Lung (tissue), 12 donors: Measurements from ENCODE around the gene SEMA5A. TPM values are rescaled to one million over a fixed set of nuclear protein-coding genes. Genes with fewer than 3 reads are reported as not detected.
A peak's percentile ranks its signal among the peaks of the same experiment; 100 is the strongest.

Experiments used
- ATAC-seq: fragments of 200-7000 bp; cut with Tn5 transposase; one replicate; pipeline ENCODE4 v1.9.1; 2020; ENCODE audit warnings: moderate number of reproducible peaks; ENCODE audit not compliant: insufficient read depth, low FRiP score
- DNase-seq, 3 donors: peaks; one replicate each; pipeline ENCODE4 v3.0.0-alpha.2; 2013 to 2017
- H3K27ac ChIP-seq, 2 donors: one replicate each; pipeline ENCODE4 v1.5.1; 2013; ENCODE audit warnings: mild to moderate bottlenecking in 2 of 2, moderate library complexity in 2 of 2, control low read depth in 1 of 2, inconsistent platforms in 1 of 2, low read depth in 1 of 2, low read length in 1 of 2
- H3K27me3 ChIP-seq, 3 donors: one replicate each; pipeline ENCODE4 v1.5.1; 2013; ENCODE audit warnings: low read length in 2 of 3; ENCODE audit not compliant: control insufficient read depth in 3 of 3, insufficient read depth in 3 of 3
- H3K36me3 ChIP-seq, 4 donors: one replicate each; pipeline ENCODE4 v1.5.1; 2013; ENCODE audit warnings: low read length in 4 of 4, mild to moderate bottlenecking in 1 of 4, moderate library complexity in 1 of 4; ENCODE audit not compliant: control insufficient read depth in 4 of 4, insufficient read depth in 4 of 4
- H3K4me1 ChIP-seq, 5 donors: one replicate each; pipeline ENCODE4 v1.5.1; 2013; ENCODE audit warnings: low read length in 5 of 5, mild to moderate bottlenecking in 2 of 5, moderate library complexity in 1 of 5; ENCODE audit not compliant: control insufficient read depth in 5 of 5, insufficient read depth in 5 of 5
- H3K4me3 ChIP-seq: one replicate; pipeline ENCODE4 v1.5.1; 2013; ENCODE audit warnings: mild to moderate bottlenecking, control low read depth, moderate library complexity
- H3K9ac ChIP-seq, 2 donors: one replicate each; pipeline ENCODE4 v1.5.1; 2013; ENCODE audit warnings: low read length in 2 of 2, control low read depth in 1 of 2; ENCODE audit not compliant: insufficient read depth in 1 of 2
- H3K9me3 ChIP-seq, 4 donors: one replicate each; pipeline ENCODE4 v1.5.1; 2013; ENCODE audit warnings: low read length in 3 of 4, mild to moderate bottlenecking in 1 of 4, moderate library complexity in 1 of 4; ENCODE audit not compliant: control insufficient read depth in 4 of 4, insufficient read depth in 3 of 4
- WGBS, 2 donors: extraction: QIAGEN DNeasy Blood & Tissue Kit; methylation state at CpG; one replicate each; pipeline ENCODE4 v1.1.7; 2013; 5-methylcytosine and 5-hydroxymethylcytosine counted together
- polyA plus RNA-seq, 2 donors: library from polyadenylated mRNA; stranded (reverse); fragments of 200-250 nt; gene quantifications; one replicate each; pipeline ENCODE4 v1.2.1, GENCODE V29; 2013
- total RNA-seq, 2 donors: library from RNA; depleted of rRNA in 1 of 2; stranded (reverse); fragments of >200 nt in 1 of 2; gene quantifications; one replicate each; pipeline ENCODE4 v1.2.1, GENCODE V29; 2014 to 2021
- TF ChIP-seq, protein P1 (sequence below): IDR thresholded peaks from 2 replicates; pipeline ENCODE4 v1.5.1; 2012; ENCODE audit warnings: mild to moderate bottlenecking; ENCODE audit errors: control extremely low read depth, extremely low read depth
- donor health status: control.
- donor health status: control.
- donor health status: Bipolar disorder and iron deficiency.
- donor health status: healthy.
- donor health status: DM: yes; HTN: yes; CAD: no.

Gene SEMA5A
- total and polyA plus RNA-seq, 4 donors, result 3.1 to 44.9 (median 13.7) TPM

DNA sequence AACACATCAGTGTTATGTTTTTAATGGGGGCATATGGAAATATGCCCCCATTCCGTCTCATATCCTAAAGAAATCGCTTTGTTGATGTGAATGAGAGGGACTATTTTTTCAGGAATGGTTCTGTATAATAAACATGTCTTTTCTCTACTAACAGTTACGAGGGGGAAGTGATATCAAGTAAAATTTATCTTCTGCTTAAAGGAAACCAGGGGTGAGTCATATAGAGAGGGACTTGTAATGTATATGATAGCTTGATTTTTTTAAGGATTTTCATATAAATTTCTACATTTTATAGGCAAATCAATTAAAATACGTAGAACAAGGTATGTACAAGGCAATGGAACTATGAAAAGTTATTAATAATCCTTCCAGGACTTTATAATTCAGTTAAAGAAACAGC, 207.1 kb downstream of the SEMA5A start:
- no peaks in the 10 kb centered on the region for H3K36me3 ChIP-seq
- TF ChIP-seq, protein P1, sequence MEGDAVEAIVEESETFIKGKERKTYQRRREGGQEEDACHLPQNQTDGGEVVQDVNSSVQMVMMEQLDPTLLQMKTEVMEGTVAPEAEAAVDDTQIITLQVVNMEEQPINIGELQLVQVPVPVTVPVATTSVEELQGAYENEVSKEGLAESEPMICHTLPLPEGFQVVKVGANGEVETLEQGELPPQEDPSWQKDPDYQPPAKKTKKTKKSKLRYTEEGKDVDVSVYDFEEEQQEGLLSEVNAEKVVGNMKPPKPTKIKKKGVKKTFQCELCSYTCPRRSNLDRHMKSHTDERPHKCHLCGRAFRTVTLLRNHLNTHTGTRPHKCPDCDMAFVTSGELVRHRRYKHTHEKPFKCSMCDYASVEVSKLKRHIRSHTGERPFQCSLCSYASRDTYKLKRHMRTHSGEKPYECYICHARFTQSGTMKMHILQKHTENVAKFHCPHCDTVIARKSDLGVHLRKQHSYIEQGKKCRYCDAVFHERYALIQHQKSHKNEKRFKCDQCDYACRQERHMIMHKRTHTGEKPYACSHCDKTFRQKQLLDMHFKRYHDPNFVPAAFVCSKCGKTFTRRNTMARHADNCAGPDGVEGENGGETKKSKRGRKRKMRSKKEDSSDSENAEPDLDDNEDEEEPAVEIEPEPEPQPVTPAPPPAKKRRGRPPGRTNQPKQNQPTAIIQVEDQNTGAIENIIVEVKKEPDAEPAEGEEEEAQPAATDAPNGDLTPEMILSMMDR, result no peak
- H3K4me3 ChIP-seq, result no peak overlapping the region
- no peak for DNase-seq
- no peaks in the 10 kb centered on the region for H3K9me3 ChIP-seq
- no peak for ATAC-seq
- H3K9ac ChIP-seq, result no peak overlapping the region
- no peak overlapping the region for H3K27ac ChIP-seq
- peaks cover 0 to 12% (median 0%) of the 10 kb centered on the region in 5 donors for H3K4me1 ChIP-seq
- H3K27me3 ChIP-seq, result no peaks in the 10 kb centered on the region
- WGBS, 2 donors, result 69 to 75% methylated on average over 4 of the region's 4 CpGs

DNA sequence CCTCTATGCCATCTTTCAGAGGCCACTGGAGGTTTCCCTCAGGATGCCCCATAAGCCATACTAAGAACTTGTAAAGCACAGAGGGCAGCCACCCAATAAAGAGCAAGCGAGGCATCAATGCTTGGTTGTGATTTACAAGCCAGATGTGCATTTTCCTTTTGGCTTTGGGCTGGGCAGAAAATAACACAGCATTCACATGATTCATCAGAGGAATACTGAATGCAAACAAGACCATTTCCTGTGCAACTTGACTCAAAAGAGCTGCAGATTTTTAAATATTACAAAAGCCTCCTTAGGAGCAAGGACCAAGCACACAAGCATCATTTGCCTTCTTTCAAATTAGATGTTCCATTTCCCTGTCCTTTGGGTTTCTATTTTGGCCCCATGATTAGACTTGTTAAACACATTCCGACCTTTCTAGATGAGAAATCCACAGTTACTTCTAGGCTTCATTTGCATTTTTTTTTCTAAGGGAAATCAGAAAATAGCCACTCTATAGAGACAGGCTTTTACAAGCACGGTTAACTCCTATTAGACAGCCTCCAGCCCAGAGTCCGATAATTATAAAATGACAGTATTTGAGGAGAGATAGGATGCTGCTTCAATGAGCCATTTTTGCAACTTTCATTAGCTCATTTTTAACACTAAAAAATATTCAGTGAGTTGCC, 207.8 kb downstream of the SEMA5A start:
- no peaks in the 10 kb centered on the region for H3K36me3 ChIP-seq

DNA sequence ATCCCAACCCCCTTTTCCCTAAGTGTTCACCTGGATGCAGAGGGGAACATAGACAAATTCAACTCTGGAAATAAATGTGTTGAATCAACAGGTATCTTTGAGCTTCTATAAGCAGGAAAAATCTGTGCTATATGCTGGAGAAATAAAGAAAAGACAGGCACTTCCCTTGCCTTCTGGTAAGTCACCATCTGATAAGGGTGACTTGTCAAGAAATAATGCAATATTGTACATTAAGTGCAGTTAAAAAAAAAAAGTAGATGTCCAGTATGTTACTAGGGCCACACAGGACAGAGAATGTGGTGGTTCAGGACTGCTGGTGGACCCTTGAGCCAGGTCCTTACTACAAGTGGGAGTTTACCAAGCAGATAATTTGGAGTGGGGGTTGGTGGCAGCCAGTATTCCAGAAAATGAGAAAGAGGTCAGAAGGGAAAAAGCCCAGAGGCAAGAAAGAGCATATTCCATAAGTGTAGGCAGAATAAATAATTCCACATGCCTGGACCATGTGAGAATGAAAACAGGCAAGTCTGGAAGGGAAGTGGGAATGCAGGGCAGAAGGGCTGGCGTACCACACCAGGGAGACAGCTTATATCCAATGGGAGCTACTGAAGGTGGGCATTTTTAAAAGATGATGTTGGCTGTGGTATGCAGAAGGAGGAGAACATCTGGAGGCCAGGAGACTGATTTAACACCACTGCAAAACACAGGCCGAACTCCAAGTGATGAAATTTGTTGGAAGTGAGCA, 209.9 kb downstream of the SEMA5A start:
- ATAC-seq (no peak), DNase-seq (no peak)
- TF ChIP-seq, protein P1, result no peak
- Histone ChIP-seq H3K36me3 (no peaks in the 10 kb centered on the region), H3K9ac (no peak overlapping the region), H3K4me1 (peaks cover 0 to 9% (median 0%) of the 10 kb centered on the region in 5 donors), H3K9me3 (peaks cover 0 to 6% (median 0%) of the 10 kb centered on the region in 4 donors), H3K27me3 (no peaks in the 10 kb centered on the region), H3K27ac (no peak overlapping the region), H3K4me3 (no peak overlapping the region)
- WGBS, 2 donors, result 82 to 88% methylated on average over 2 of the region's 2 CpGs

More for the DNA sequence above, 207.8 kb downstream of the SEMA5A start:
- H3K27ac ChIP-seq, result no peak overlapping the region
- TF ChIP-seq, protein P1, result no peak
- H3K27me3 ChIP-seq, result no peaks in the 10 kb centered on the region
- H3K9me3 ChIP-seq, result no peaks in the 10 kb centered on the region
- no peak overlapping the region for H3K4me3 ChIP-seq
- no peak for ATAC-seq
- DNase-seq, result peak in 2 of 3 donors; percentile 35 to 56
- 77 to 80% methylated on average over 4 of the region's 4 CpGs for WGBS, 2 donors
- H3K9ac ChIP-seq, result no peak overlapping the region
- peaks cover 0 to 9% (median 0%) of the 10 kb centered on the region in 5 donors for H3K4me1 ChIP-seq
